ENCODE measurements around the gene PWP2.
"Not testable (repeated sequence)": the region's sequence is repeated elsewhere in the genome, so short reads cannot be mapped to it uniquely, and the experiment has no call there.

The PWP2 gene

DNA sequence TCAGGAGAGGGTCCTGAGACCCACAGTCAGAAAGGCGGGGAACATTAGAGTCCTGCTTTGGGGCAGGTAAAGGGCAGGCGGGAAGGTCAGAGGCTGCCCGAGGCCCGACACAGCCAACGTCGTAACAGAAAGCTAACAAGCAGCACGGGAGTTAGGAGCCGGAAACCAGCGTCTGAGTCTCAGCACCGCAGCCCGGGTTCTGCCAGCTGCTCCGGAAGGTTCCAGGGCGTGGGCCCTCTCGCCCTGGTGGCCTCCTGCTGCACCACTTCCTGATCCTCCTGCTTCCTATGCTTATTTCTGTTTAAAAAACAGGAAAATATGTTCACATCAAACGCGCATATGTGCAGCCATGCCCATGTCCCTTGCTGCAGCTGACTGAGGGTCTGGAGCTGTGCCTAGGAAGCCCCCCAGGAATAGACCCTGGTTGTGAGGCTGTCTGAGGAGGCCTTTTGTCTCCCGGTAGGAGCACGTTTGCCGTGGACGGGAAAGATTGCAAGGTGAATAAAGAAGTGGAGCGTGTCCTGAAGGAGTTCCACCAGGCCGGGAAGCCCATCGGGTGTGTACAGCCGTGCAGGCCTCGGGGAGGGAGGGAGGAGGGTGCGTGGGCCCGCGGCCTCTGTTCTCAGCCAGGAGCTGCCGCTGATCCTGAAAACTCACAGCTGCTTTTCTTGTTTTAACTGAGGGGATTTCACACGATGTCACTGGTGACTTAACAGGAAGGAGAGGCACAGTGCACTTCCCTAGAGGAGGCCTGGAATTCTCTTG lies 32.8 kb downstream of the PWP2 start:
- DNase-seq = not testable (repeated sequence)

DNA sequence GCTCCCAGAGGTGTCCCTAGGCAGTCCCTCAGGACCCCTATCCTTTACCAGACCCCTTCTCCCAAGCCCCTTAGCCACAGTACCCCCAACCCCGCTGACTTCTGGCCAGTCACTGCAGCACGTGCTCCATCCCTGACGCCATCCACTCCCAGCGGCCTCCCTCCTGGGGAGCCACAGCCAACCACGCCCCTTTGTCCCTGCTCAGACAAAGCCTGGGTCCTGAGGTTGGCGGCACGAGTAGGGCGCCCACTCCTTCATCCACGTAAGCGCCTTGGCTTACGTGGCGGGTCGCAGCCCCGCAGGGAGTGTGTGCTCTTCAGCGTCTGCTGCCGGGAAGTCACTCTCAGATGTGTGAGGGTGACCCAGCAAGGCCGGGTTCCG lies 33.3 kb downstream of the PWP2 start:
- DNase-seq = not testable (repeated sequence)

DNA sequence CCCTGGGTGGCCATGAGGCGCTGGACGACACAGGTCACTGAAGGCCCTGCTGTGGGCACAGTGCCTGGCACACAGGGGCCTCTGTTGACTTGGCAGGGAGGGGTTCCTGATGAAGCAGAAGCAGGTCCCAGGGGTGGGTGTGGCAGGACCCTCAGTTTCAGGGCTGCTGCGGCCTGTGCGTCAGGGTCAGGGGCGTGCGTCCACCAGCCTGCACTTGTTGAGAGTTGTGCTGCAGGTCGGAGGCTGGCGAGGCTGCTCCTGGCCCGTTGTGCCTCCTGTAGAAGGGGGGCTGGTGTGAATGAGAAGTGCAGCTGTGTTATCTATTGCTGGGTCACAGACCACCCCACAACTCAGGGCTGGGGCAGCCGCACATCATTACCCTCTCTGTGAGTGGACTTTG lies 35.3 kb downstream of the PWP2 start:
- DNase-seq = not testable (repeated sequence)

DNA sequence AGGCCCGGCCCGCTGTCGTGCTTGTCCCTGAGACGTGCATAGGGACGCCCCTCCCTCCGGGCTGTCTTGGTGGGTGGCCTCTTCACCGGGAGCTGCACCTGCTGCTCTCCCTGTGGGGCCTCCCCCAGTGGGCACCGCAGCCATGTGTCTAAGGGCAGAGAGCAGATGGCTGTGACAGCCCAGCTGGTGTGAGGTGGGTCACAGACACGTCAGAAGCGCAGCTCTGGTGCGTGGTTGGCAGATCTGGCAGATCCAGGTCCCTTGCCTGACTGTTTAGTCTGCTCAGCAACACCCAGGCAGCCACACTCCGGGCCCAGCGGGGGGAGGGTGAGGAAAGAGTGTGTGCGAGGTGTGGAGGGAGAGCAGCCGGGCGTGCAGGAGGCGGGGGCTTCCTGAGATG lies 36.2 kb downstream of the PWP2 start:
- DNase-seq = not testable (repeated sequence)

DNA sequence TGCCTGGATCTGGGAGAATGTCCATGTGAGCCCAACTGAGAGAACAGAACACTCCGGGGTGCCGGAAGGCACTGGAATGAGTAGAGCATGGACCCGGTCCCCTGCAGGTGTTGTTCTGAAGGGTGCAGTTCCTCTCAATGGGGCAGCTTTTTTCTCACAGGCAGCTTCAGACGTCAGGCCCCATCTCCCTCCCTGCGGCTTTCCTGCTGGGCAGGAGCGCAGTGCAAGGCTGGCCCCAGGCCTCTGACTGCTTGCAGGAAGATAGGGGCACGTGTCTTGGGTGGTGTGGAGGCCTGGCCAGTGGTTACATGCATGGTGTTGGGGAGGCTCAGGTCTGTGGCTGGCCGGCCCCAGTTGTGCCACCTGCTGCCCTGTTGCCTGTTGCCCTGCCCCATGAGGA lies 36.8 kb downstream of the PWP2 start:
- DNase-seq = not testable (repeated sequence)

DNA sequence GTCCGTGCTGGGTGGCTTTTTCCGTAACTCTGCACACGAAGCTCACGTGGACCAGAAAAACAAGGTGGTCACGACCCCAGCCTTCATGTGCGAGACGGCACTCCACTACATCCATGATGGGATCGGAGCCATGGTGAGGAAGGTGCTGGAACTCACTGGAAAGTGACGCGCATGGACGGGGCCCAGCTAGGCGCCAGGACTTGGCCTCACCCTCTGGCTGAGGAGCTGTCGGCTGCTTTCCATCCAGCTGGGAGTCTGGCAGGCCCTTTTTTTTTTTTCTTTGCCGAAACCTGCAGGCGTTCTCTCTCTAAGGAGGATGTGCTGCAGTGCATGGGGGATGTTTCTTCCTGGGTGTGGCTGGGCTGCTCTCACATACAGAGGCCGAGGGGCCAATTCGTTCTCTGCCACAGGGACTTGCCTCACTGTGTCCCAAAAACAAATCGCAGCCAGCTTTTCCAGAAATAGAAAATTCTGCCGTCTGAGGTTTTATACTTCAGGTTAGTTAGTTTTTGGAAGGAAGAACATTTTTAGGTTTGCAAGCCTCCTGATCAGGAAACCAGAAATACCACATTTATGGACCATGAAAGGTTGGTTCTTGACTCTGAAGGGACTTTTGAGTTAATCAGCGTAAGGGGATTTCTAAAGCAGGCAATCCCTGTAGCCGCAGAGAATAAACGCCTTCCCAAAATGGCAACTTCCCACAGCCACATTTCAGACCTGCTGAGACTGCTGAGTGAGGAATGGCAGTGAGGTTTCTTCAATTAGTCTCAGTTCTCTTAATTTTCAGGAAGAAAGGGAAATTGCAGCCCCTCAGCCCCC lies 37.8 kb downstream of the PWP2 start:
- not testable (repeated sequence) for DNase-seq

DNA sequence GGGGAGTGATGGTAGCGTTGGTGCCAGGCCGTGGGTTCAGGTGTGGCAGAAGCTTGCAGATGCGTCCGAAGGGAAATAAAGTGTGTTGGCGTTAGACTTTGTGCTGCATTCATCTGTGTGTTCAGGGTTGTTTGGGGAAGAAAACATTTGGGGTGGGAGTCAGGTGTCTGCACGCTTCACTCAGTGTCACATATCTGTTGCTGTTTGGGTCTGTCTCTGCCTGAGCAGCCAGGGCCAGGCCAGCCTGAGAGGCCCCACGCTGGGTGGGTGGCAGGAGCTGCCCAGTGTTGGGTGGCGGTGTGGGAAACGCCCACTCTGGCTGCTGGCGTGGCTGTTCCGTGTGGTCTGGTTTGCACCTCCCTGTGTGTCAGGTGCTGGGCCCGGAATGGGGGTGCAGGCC lies 38.4 kb downstream of the PWP2 start:
- DNase-seq = not testable (repeated sequence)

DNA sequence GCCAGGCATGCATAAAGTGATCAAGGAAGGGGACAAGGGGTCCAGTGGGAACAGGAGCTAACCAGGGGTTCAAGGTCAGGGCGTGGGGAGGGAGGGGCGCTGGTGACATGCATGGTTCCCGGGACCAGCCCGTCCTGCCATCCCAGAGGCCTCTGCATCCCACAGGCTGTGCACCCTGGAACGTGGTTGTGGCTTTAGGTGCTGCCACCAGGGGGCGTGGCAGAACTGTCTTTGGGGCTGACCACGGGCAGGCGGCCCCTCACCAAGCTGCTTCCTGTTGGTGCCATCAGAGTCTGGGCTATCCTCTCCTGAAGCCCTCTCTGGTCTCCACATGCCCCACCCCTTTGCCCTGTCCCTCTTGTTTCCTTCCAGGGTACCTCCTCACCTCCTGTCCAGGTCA lies 39.9 kb downstream of the PWP2 start:
- not testable (repeated sequence) for DNase-seq

DNA sequence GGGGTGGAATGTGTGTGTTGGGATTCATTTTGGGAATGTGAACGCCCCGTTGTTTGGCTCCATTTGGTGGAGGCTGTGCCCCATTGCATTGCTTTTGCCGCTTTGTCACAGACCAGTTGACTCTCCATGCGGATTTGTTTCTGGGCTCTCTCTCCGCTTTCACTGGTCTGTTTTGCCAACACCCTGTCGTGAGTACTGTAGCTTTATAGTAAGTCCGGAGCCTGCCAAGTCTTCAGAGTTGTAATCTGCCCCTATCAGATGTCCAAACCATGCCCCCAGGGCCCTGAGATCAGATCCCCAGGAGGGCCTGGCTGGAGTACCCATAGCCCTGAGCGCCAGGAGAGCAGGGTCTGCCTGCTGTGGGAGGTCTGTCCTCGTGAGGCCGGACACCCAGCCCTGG lies 43.1 kb downstream of the PWP2 start:
- DNase-seq = not testable (repeated sequence)

DNA sequence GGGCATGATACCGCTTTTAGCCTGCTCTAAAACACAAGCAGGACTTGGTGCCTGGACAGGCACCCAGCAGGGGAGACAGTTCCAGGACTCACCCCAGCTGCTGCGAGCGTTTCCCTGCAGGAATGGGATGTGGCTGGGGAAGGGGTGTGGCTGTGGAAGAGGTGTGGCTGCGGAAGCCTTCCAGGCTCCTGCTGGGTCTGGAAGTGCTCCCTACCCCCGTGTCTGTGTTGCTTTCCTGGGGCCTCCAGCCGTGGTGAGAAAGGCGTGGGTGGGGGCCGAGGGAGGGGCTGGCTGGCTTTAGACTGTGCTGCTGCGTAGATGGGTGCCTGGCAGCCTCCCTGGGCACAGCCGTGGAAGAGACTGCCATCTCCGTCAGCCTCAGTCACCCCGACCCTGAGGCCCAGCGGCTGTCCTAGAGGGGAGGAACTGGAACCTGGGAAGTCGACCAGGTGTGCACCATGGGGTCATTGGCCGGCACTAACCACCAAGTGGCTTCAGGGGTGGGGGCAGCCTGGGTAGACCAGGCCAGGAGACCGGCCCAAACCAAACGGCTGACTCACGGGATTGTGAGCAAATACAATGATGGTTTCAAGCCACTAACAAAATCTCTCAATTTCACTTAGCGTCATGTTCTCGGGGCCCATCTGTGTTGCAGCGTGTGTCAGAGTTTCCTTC lies 46.2 kb downstream of the PWP2 start:
- not testable (repeated sequence) for DNase-seq

DNA sequence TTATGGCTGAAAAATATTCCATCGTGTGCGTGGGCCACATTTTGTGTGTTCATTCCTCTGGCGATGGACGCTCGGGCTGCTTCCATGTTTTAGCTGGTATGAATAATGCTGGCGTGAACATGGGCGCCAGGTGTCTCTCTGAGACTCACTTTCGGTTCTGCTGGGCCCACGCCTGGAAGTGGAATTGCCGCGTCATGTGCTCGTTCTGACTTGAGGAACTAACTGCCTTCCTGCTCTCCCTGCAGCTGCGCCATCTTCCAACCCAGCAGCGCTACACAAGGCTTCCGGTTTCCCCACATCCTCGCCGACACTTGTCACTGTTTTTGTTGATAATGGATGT lies 46.7 kb downstream of the PWP2 start:
- not testable (repeated sequence) for DNase-seq

DNA sequence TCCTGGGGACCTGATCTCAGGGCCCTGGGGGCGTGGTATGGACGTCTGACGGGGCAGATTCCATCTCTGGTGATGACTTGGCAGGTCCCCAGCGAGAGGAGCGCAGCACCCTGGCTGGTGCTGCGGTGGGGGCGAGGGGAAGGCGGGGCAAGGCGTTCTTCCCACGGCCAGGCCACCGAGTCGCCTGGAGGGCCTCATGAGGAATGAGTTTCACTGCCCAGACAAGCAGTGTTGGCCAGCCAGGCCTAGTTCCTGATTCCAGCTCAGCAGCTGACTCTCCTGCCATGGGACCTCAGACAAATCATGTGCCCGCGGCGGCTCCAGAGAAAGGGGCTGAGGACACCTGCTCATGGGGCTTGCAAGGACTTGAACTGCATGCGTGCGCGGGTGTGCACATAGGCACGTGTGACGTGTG lies 47.6 kb downstream of the PWP2 start:
- not testable (repeated sequence) for DNase-seq

DNA sequence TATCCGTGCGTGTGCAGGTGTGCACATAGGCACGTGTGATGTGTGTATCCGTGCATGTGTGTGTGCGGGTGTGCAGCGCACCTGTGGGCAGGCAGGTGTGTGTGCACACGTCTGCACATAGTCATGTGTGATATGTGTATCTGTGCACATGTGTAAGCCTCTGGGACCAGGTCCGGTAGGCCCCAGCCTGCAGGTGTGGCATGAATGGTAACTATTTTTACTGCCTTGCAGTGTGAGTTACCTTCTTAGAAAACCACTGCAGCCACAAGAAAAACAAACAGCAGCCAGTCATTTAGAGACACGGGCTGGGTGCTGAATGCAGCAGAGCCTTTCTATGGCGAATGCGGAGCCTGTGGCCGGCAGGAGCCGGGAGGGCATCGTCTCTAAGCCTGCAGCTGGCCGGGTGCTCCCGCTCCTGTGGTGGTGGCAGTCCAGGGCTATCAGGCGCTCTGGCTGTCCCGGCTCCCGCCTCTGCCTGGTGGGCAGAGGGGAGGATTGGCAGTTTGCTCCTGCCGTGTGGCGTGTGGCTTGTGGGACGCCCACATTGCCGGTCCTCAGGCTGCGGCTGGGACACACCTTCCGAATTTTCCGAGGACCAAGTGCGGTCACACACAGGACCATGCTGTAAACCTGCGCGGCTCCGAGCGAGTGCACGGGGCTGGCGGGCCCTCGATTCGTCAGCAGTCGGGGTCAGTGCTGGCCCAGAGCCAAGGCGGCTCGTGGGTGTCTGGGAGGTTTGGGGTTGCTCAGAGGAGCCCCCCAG lies 48.2 kb downstream of the PWP2 start:
- not testable (repeated sequence) for DNase-seq

DNA sequence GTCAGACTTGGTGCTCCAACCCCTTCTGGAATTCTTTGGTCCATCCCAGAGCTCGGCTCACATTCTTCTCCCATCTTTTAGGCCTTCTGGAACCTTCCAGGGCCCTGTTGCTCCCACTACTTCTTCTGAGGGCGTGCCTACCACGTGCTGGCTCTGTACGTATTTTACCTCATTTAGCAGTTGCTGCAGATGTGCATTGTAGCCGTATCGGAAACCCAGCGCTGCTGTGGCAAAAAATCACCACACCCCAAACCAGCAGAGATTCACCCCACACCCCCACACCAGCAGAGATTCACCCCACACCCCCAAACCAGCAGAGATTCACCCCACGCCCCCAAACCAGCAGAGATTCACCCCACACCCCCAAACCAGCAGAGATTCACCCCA lies 48.8 kb downstream of the PWP2 start:
- DNase-seq = not testable (repeated sequence)

DNA sequence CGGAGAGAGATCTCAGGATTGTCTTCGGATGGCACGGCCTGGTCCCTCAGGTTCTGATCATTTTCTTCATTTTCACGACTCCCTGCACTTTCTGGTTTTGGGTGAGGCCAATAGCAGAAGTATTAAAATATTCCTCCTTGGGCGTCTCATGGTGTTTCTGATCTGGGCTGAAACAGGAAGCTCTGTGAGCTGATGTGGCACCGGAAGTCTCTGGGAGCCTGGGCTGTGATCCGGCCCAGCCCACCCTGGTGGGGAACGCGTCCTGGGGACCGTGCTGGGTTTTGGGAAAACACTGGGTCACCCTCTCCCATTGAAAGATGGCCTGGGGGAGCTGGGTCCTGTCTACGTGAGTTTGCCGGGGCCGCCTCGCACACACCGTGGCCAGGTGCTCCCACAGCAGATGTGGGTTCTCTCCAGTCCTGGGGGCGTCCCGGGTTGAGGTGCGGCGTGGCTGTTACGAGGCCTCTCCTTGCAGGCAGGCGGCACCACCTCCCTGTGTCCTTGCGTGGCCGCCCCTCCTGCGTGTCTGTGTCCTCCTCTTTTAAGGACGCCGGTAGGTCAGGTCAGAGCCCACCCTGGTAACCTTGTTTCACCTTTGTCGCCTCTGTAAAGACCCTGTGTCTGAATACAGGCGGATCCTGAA lies 50.4 kb downstream of the PWP2 start:
- DNase-seq = not testable (repeated sequence)

DNA sequence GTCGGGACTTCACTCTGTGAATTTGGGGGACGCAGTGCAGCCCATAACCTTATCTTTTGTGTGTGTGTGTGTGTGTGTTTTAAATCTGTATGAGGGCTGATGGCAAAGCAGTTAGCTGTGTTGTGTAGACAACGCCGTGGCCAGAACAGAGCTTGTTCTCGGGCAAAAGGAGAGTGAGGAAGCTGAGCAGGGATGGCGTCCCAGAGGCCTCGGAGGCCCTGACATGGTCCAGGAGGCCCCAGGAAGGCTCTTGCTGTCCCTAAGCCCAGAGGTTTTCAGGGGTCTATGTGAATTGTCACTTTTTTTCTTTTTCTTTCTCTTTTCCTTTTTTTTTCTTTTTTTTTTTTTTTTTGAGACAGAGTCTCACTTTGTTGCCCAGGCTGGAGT lies 50.9 kb downstream of the PWP2 start:
- DNase-seq = not testable (repeated sequence)

DNA sequence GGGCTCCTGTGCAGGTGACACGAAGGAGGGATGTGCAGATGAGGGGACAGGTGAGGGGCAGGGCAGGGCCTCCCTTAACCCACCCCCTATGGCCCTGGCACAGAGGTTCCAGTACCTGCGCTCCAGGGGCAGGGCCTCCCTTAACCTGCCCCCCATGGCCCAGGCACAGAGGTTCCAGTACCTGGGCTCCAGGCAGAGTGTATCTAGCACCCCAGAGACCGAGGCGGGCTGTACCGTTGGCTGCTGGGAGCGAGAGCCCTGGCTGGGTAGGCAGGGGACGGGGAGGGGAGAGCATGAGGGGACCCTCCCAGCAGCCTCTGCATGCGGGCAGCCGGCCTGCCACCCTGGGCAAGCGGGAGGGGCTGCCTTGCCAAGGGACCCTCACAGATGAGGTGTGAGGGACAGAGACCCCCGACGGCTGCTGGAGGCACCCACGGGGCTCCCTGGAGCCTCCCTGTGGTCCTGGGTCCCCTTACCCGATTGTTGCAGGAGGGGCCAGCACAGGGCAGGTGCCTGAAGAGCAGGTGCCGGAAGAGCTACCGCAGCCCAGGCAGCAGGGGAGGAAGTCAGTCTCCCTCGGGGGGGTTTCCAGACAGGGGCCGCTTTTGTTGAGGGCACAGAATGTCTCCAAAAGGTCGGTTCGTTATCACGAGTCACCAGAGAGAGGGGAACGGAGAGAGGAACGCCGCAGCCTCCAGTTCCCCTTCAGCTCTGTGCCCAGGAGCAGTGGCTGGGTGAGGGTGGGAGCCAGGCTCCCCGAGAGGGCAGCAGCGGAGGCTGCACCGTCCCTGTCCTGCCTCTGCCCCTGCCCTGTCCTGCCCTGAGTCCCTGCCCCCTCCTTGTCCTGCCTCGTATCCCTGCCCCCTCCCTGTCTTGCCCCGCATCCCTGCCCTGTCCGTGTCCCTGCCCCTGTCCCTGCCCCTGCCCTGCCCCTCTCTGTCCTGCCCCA lies 52.4 kb downstream of the PWP2 start:
- DNase-seq = not testable (repeated sequence)

DNA sequence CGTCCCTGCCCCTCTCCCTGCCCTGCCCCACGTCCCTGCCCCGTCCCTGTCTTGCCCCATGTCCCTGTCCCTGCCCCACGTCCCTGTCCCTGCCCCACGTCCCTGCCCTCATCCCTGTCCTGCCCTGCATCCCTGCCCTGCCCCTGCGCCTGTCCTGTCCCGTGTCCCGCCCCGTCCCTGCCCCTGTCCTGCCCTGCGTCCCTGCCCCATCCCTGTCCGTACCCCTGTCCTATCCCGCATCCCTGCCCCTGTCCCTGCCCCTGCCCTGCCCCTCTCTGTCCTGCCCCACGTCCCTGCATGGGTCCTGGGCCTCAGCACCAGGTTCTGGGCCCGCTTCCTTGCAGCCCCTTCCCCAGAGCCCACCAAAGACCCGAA lies 53.1 kb downstream of the PWP2 start:
- not testable (repeated sequence) for DNase-seq

DNA sequence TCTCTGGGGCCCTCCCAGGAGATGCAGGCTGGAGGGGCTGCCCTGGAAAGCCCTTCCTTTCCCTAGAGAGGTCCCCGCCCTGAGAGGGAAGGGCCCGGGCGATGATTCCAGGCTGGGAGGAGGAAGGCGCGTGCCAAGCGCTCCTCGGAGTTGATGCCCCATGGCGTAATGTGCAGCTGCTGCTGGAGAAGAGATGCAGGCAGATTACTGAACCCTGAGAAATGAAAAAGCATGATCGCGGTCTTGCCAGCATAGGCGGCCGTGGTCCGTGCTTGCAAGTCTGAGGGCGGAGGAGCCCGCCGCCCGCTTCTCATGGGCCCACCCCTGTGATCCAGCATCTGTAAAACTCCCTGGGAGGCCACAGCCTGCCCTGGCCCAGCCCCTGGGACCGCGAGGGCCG lies 53.6 kb downstream of the PWP2 start:
- DNase-seq = not testable (repeated sequence)

DNA sequence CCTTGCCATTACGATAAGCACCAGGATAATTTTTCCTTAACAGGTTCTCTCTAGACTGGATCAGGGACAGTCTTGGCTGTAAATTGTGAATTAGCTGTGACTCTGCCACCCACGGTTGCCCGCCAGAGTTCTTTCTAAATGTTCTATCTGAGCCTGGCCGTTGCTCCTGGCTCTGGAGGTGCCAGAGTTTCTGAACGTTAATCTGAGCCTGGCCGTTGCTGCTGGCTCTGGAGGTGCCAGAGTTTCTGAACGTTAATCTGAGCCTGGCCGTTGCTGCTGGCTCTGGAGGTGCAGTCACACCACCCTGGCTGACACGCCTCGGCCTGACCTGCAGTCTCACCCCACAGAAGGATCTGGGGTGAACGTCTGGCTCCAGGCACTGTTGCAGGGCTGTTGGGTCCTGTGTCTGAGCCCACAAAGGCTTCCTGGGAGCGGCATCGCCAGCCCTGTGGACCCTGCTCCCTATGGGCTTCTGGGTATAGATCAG lies 56.0 kb downstream of the PWP2 start:
- DNase-seq = not testable (repeated sequence)

DNA sequence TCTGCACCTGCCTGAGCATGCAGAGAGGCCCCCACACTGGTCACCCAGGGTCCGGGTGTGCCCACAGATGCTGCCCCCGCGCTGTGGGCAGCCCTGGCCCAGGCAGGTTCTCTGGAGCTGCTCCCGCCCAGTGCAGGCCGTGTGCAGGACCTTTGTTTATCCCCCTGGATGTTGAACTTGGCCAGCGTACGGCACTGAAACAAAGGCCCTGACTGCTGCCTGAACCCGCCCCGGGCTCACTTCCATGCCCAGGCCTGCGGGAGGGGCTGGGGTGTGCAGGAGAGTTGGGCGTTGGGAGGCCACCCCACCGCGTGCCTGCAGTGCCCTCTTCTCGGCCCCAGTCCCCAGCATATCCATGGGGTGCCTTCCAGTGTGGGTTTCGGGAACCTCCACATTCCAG lies 58.7 kb downstream of the PWP2 start:
- DNase-seq = not testable (repeated sequence)

Measured in activated naive CD4-positive, alpha-beta T cell (primary cell).